GM12874 (cell line): ENCODE results near the gene ABCG2.

Experiments used
- TF ChIP-seq, protein P1 (sequence below): IDR thresholded peaks from 2 replicates; pipeline ENCODE4 v1.5.1; 2011; ENCODE audit warnings: low read depth, mild to moderate bottlenecking, control low read depth, low read length, moderate library complexity; ENCODE audit not compliant: insufficient read depth

The ABCG2 gene

DNA sequence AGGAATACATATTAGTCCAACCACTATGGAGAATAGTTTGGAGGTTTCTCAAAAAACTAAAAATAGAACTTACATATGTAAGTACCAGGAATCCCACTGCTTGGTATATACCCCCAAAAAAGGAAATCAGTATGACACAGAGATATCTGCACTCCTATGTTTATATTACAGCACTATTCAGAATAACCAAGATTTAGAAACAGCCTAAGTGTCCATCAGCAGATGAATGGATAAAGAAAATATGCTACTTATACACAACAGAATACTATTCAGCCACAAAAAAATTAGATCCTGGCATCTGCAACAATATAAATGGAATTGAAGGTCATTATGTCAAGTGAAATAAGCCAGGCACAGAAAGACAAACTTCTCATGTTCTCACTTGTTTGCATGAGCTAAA lies 27.5 kb upstream of the ABCG2 start:
- TF ChIP-seq, protein P1, sequence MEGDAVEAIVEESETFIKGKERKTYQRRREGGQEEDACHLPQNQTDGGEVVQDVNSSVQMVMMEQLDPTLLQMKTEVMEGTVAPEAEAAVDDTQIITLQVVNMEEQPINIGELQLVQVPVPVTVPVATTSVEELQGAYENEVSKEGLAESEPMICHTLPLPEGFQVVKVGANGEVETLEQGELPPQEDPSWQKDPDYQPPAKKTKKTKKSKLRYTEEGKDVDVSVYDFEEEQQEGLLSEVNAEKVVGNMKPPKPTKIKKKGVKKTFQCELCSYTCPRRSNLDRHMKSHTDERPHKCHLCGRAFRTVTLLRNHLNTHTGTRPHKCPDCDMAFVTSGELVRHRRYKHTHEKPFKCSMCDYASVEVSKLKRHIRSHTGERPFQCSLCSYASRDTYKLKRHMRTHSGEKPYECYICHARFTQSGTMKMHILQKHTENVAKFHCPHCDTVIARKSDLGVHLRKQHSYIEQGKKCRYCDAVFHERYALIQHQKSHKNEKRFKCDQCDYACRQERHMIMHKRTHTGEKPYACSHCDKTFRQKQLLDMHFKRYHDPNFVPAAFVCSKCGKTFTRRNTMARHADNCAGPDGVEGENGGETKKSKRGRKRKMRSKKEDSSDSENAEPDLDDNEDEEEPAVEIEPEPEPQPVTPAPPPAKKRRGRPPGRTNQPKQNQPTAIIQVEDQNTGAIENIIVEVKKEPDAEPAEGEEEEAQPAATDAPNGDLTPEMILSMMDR: no peak

DNA sequence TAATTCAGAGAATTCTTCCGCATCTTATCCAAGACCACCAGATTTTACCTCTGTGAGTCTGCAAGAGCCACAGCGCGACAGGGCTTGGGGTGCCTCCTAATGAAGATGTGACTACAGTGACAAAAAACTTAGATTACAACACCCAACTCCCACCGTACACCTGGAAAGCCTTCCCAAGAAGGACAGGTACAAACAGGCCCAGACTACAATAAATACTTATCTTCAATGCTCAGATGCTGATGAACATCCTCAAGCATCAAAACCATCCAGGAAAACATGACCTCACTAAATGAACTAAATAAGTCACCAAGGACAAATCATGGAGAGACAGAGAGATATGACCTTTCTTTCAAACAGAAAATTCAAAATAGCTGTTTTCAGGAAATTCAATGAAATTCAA lies 20.8 kb upstream of the ABCG2 start:
- TF ChIP-seq, protein P1: no peak

DNA sequence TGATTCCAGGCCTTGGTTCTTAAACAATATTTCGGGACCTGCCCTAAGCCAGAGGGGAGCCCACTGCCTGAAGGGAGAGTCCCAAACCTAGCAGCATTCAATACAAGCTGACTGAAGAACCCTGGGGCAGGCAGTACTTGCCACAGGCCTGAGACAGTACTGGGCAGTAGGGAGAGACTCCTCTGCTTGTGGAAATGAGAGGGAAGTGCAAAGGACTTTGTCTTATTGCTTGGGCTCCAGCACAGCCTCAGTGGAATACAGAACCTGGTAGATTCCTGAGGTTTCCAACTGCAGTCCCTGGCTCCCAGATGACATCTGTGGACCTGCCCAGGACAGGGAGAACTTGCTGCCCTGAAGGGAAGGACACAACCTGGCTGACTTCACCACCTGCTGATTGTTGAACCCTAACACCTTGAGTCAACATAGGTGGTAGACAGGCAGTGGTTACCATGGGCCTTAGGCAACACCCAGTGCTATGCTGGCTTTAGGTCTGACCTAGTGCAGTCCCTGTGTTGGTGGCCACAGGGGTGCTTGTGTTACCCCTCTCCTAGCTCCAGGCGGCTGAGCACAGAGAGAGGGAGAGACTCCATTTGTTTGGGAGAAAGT lies 20.3 kb upstream of the ABCG2 start:
- TF ChIP-seq, protein P1: no peak

DNA sequence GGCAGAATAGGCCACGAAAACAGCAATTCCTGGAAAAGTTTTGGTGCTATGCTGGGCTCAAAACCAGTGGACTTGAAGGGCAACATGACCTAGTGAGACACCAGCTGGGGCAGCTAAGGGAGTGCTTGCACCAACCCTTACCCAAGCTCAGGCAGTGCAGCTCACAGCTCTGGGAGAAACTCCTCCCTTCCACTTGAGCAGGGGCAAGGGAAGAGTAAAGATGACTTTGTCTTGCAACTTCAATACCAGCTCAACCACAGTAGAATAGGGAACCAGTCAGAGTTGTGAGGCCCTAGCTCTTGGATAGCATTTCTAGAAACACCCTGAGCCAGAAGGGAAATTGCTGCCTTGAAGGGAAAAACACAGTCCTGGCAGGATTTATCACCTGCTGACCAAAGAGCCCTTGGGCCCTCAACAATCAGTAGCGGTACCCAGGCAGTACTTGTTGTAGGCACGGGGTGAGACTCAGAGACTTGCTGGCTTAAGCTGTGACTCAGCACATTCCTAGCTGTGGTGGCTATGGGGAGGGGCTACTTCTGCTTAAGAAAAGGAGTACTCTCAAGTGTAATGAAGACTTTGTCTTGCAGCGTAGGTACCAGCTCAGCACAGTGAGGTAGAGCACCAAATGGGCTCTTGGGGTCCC lies 19.7 kb upstream of the ABCG2 start:
- TF ChIP-seq, protein P1: no peak

DNA sequence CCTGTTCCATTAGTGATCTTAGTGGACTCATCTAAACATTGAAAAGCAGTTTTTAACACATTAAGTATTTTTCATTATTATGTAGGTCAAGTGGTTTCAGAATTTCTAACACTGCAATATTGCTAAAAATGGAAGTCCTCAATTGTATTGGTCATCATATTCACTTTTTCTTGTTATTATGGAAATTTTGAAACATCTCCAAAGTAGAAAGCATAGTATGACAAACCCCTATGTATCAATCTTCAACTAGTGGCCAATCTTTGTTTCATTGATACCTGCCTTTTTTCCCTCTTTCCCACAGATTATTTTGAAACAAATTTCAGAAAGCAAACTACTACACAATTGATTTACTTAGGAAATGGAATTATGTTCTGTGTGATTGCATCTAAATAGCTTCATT lies 14.5 kb upstream of the ABCG2 start:
- TF ChIP-seq, protein P1: no peak

DNA sequence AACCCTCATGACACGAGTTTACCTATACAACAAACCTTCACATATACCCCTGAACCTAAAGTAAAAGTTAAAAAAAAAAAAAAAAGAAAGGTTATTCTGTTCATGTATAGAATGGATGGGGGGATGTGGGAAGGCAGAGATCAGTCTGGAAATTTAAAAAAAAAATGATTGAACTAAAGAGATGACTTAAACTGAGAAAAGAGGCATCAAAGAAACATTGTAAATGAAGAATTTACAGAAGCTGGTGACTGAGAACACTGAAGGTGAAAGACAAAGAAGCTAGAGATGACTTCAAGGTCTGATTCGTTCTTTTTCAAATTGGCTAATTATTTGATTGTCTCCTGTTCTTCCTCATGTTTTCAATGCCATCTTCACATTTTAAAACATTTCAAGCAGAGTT lies 12.8 kb upstream of the ABCG2 start:
- TF ChIP-seq, protein P1: no peak

DNA sequence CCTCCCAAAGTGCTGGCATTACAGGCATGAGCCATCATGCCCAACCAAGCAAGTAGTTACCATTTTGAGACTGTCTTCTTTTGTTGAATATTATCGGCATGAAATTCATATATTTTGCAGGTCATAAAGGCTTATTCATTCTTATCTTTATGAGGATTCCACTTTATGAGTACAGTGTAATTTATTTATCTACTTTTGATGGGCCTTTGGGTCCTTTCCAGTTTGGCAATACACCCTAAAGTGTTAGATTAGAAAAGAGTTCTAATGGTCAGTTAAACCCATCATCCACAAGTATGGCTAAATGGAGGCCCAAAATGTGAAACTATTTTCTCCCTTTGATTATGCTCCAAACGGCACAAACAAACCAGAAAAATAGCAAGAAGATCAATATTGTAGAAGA lies 10.9 kb upstream of the ABCG2 start:
- TF ChIP-seq, protein P1: no peak
